Retina (tissue), 1 donor: Measurements from ENCODE around the gene RAB7B.
A peak's percentile ranks its signal among the peaks of the same experiment; 100 is the strongest.

ENCODE experiments used
- DNase-seq: peaks from one replicate; pipeline ENCODE4 v3.0.0-alpha.2; 2016

The RAB7B gene

DNA sequence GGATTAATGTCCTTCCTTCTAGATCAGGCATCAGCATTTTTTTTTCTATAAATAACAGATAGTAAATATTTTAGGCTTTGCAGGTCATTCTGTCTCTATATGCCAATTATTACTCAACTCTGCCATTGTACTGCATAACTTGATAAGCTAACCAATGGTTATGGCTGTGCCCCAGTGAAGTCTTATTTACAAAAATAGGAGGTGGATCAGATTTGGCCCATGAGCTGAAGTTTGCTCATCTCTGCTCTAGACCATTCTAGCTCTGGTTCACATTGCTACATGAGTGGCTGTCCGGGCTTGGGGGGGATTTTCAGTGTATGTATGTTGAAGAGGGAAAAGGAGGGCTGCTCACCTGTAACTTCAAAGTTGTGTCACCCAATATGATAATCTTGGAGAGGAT lies 10.1 kb downstream of the RAB7B start:
- no peak for DNase-seq

DNA sequence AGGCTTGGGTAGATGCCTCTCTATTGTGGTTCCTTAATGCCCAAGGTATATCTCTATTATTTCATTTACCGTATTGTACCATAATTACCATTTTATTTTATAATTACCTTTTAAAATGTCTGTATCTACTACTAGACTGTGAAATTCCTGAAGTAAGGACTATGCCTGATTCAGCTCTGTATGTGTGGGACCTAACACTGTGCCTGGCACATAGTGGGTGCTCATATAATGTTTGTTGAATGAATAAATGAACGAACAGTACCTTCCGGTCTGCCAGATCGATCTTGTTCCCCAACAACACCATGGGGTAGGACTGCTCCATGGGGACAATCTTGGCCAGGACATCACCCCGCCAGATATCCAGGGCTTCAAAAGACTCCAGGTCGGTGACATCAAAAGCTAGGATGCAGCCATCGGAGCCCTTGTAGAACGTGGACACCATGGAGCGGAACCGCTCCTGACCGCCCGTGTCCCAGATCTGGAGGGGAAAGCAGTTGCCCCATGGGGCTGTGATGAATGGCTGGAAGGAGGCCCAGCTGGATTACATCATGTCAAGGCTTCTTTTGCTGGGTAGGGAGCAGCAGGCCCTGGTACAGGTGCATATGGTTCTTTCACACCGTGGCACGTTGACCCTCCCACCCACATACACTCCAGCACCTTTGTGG lies 10.8 kb downstream of the RAB7B start:
- DNase-seq, result no peak

DNA sequence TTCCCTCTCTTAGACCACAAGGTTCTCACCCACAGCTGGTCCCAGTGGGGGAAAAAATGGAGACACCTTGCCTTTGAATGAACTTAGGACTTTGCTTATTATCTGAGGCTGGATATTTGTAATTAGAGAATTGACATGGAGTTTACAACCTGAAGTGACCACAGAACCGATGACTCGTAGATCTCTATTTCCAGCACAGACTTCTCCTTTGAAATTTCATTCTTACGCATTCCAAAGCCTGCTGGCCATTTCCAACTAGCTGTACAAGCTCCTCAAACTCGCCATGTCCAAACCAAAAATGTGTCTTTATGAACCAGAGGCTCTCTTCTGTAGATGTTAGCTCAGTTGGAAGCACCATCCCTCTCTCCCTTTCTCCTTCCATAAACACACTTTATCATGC lies 12.0 kb downstream of the RAB7B start:
- no peak for DNase-seq

DNA sequence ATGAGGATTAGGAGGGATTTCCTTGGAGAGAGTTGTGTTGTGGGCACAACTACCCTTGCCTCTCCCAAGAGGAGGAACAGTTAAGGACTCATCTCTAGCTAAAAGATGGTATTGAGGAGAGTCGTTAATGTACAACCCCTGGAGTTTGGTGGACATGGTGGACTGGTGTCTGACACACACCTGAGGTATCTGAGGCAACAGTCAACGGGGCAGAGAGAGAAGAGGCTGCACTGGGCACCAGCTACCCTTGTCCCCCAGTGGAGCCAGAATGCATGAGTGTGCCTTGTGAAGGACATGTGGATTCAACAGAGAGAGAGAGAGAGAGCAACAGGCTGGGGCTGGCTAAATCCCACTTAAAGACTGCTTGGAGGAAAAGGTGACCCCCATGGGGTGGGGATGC lies 13.0 kb downstream of the RAB7B start:
- DNase-seq, result no peak

DNA sequence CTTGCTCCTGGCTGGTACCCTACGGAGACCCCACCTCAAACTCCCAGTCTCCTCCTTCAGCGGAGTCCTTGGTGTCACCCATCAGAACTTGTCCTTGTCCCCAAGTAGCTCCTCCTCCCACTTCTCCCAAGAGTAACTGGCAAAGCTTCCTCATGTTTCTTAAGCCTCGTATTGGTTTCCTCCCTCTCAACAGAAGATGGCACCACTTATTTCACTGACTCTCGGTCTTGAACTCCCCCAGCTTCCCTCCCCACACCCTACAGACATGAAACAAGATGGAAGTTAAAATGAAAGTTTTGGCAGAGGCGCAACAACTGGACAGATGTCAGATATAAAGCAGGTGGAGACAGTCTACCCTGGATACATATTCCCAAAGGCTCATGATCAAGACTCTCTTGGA lies 13.4 kb downstream of the RAB7B start:
- DNase-seq, result no peak

DNA sequence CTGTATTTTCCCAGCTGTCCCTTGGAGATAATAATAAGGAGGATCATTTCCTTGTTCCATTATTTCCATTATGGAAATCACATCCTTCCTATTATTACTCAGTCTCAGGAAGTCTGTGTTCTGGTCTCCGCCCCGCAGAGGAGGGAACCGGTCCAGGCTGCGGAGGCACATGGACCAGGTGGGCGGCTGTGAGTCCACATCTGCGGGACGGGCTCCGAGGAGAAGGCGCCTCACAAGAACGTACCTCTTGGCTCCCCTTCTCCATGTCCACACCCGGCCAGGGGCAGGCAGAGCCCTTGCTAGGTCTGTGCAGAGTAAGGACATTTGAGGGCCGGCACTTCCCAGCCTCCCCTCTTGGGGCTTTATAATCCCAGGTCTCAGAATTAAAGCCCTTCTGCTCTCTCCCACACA lies 14.6 kb downstream of the RAB7B start:
- DNase-seq, result no peak

DNA sequence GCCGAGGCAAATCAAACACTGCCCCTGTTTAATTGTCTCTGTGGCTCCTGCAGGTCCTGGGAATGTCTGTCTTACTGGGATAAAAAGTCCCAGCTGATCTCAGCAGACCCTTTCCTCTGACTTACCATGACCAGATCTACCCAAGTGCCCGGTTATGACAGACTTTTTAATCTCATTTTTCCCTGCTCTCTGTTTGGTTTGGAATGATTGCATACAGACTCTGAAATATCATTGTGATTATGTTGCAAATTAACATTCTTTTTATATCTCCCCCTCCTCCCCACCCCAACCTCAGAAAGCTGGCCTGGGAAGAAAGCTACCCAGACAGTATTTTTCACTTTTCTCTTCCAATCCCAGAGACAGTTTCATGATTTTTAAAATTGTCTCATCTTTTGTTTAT lies 16.3 kb downstream of the RAB7B start:
- DNase-seq, result no peak

DNA sequence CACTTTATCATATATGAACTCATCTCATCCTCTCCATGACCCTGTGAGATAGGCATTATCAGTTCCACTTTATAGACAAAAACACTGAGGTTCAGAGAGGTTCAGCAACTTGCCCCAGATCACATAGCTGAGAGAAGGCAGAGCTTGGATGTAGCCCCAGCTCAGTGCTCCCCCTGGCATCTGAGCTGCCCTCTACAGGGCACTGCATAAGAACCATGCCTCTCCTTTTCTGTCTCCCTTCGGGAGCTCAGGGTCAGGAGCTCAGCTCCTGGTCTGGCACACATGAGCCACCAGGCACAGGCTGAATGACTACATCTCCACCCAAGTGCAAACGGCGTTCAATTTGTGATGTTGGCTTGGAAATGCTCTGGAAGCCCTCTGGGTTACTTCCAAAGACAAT lies 16.9 kb downstream of the RAB7B start:
- DNase-seq, result no peak

DNA sequence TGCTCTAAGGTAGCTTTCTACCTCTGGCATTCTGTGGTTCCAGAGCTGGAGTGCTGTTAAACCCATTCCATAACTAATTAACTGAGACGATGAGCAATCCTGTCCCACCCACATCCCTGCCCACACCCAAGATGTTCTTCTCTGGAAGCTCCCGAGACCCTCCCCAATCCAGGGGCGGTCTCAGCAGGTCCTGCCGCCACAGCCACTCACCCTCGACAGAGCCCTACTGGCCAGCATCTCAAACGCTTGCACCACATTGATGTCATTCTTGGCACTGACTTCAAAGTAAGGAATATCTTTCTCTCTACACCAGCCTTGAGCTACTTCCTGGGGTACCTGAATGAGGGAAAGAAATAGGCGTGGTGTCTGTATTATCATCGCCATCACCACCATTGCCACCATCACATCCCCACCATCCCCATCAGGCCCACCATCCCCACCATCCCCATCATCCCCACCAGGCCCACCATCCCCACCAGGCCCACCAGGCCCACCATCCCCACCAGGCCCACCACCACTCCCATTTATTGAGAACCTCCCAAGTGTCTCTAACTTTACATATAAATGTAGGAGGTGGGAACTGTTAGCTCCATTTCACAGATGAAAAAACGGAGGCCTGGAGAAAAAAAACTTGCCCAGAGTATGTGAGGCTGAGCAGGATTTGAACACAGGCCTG lies 17.7 kb downstream of the RAB7B start:
- no peak for DNase-seq

DNA sequence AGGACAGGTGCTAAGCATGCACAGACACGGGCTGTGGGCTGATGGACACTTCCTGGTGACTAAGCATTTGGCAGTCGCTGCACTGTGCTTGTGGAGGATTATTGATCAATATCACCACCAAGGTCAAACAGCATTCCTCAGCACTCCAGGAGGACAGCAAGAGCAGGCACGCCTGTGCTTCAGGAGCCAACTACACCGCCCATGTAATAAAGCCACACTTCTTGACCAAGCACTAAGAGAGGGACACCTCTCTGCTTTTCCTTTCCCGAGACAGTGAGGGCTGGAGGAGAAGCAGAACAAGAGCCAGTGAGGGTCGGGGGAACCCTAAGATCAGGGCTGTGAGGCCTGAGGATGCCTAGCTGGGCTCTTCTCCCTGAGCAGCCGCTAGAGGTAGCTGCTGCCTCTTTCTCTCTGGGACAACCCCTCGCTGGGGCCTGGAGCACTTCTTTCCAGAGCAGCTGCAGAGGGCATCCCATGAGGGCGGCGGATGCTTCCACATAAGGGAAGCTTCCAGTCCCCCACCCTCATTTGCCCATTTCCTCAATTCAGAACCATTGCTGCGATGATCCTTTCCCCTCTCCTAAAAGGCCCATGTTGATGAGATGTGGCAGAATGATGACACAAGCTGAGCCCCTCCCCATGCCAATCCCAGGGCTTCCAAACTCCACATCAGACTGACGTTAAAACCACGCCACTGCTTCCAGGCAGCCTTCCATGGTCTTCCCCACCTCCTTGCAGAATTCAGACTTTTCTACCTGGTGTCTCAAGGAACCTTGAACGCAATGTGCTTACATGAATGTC lies 19.1 kb downstream of the RAB7B start:
- peak; percentile 76 for DNase-seq

DNA sequence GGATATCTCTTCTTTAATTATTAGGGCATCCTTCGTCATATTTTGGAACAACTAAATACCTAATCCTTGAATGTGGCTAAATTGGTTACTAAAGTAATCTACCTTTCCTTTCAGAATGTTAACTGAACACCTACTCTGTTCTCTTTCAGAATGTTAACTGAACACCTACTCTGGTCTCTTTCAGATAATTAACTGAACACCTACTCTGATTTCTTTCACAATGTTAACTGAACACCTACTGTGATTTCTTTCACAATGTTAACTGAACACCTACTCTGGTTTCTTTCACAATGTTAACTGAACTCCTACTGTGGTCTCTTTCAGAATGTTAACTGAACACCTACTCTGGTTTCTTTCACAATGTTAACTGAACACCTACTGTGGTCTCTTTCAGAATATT lies 21.9 kb downstream of the RAB7B start:
- DNase-seq, result no peak

DNA sequence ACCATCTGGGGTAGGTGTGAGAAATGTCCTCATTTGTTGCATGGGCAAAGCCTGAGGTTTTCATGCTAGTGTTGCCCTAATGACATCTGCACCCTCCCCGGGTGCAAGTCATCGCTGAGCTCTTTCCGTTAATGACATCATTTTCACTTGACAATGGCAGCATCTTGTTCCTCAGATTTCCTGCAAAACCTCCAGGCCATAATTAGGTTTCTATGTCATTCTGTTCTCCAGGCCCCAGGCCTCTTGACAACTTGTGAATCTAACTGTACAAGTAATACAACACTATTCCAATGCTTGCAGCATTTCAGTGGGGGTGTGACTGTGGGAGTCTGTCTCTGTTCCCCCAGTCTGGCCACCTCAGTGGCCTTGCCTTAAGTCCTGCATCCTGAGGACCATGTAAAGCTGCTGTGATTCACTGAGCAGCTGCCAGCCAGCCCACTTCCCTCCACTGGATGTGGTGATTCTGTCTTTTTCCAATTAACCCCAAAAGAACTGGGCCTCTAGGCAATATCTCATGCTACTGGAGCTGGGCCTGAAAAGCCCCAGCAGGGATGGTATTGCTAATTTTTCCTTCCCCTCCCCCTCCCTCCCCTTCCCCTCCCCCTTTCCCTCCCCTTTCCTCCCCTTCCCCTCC lies 22.8 kb downstream of the RAB7B start:
- DNase-seq, result no peak

DNA sequence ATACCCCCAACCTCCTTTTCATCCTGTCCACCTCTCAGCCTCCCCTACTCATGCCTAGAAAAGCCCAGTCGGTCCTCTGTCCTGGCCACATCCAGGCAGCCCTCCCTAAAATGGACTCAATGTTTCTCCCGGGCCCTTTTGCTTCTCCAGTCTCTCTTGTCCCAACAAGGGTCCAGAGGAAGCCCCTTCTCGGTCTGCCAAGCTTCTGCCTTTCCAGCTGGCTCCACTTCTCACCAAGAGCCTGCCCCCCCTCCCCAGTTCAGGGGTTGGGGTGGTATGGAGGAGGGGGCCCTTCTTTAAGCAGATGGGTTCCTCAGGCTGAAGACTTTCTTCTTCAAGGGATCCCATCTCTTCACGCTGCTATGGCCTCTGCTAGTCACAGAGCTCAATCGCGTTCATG lies 23.9 kb downstream of the RAB7B start:
- DNase-seq, result no peak

DNA sequence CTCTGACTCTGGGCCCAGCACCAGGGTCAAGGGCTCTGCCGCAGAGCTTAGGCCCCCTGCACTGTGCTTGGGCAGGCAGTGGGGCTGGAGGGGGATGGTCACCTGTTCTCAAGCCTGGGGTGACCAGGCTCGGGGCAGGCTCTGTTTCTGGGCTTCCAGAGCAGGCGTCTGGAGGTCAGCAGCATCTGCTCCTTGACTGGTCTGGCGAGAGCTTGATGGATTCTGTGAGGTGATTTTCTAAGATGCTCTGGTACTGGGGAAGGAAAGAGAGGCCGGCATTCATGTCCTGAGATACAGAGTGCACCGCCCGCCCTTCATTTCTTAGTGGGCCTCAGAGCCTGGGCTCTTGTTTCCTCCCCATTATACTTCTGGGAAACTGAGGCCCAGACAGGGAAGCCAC lies 24.5 kb downstream of the RAB7B start:
- no peak for DNase-seq

DNA sequence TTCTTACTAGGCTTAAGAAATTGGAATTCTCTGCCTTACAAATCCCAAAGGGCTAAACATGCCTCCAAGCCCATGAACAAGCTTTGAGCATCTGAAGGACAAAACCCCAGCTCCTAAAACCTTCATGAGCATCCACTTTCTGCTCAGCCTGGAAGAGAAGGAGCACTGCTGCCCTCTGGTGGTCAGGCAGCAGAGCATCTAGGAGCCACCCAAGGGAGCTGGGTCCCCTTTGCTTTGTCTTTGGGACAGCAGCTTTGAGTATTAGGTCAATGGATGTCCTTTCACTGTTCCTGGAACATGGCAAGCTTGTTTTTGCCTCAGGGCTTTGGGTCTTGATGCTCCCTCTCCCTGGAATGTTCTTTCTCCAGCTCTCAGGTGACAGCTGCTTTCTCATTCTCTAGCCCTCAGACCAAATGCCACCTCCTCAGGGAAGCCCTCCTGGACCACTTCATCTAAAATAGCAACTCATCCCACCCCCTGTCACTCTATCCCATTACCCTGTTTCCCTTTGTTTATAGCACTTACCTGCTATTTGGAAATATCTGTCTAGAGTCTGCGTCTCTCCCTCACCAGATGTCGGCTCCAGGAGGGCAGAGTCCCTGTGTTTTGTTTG lies 25.7 kb downstream of the RAB7B start:
- peak; percentile 85 for DNase-seq

DNA sequence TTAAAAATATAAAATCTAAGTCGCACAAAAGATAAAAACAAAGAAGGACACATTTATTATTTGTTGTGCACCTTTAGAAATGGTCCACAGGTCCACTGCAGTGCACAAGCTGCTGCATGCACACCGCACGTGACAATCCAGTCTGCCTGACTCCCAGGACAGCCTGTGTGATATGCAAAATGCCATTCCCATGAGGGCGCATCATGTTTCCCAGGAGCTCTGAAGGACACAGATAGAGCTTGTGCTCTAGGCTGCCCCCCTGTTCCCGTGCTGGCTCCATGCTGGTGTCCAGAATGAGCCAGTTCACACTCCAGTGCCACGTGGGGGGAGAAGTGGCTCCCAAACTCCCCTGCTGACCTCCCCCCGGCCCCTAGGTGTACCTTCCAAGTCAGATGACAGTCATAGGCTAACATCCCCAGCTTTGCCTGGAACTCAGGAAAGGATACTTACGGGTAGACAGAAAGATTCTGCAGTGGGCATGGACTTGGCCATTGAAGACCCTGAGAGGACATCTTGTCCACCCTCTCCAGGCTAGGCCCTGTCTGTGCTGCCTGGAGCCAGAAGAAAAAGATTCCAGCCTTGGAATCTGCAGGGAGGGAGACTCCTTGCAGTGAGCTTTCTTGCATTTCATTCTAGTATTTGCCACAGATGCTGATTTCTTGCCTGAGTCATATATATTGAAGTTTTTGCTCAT lies 26.3 kb downstream of the RAB7B start:
- DNase-seq, result no peak

DNA sequence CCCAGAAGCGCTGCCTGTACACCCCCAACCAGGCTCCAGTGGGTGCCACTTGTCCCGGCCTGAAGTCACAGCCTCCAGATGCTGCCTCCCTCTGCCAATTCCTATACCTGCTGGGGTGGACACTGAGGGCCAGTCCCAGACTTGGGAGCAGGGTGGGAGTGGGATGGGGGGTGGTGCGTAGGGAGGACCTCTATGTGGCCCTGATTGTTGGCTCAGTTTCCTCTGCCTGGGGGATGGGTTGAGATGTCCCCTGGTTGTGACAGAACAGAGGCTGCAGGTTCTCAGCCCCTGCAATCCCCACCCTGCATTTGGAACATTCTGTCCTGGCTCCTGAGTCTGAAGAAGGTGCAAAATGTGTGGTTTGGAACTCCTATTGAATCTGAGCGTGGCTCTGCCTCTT lies 27.2 kb downstream of the RAB7B start:
- no peak for DNase-seq

DNA sequence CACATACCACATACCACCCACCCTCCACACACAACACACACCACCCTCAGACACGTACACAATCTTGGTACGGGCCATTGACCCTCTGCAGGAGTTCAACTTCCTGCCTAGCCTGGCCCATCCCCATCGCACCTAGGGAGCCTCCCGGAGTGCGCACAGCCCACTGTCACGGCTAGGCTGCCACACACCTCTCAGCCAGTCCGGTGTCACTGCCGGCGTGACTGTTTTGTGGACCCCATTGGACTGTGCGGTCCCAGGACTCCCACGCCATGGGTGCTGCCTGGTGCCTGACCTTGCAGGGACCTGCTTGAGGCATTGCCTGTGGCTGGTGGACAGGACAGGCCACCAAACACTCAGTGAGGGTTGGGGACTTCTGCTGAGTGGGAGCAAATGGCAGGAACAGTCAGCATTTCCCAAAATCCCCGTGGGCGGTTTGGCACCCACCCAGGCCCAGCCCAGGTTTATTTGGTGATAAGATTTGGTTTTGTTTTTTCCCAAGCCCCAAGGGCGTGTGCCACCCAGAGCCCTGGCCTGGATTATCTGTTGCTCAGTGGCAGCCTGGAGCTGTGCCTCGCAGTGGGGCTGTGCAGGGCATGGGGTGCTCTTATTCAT lies 27.7 kb downstream of the RAB7B start:
- DNase-seq, result no peak

DNA sequence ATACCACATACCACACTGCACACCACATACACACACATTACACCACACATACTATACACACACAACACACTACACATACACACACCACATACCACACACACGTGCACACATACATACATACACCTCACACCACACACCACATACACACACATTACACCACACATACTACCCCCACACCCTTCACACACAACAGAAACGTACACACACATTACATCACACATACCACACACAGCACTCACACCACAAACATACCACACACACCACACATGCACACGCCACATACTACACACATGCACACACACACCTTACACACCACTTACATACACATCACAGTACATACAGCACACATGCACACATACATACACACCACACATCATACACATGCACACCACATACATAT lies 28.5 kb downstream of the RAB7B start:
- DNase-seq, result no peak

DNA sequence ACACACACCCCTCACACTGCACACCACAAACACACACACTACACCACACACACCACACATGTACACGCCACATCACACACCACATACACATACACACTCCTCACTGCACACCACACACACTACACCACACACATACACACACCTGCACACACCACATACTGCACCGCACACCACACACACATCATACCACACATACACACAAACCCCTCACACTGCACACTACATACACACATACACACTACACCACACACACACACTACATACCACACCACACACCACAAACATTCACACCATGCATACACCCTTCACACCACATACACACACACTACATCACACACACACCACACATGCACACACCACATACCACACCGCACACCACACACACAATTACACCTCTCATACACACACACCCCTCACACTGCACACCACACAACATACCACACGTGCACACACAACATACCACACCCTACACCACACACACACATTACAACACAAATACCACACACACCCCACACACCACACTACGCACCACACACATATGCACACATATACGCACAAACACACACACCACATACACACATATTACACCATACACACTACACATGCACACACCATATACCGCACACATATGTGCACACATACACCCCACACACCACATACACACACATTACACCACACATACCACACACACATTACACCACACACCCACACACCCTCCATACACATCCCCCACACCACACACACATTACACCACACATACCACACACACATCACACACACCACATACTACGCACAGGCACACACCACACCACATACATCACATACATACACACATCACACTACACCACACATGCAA lies 29.6 kb downstream of the RAB7B start:
- no peak for DNase-seq

DNA sequence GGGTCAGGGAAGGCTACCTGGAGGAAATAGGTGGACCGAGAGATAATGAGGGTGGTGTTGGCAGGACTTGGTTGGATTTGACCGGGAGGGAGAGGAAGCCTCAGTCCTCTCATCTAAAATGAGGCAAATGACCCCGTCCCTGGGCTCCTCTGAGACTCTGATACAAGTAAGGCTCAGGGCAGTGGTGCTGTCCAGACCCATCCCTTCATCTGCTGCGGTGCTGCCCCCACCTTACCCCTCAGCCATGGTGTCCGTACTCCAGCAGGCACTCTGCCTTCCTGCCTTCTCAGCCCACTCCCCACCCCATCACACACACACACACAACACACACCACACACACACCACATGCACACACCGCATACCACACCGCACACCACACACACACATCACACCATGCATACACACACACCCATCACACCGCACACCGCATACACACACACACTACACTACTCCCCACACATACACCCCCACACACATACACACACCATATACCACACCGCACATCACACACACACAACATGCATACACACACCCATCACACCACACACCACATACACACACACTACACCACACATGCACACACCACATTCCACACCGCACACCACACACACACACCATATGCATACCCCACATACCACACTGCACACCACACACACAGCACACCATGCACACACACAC lies 30.6 kb downstream of the RAB7B start:
- no peak for DNase-seq
